ENCODE measurements around the gene INS. TPM values are rescaled to one million over a fixed set of nuclear protein-coding genes. Genes with fewer than 3 reads are reported as not detected.

INS gene
- total RNA-seq, 1 experiment from 2014 or later, result not detected

DNA sequence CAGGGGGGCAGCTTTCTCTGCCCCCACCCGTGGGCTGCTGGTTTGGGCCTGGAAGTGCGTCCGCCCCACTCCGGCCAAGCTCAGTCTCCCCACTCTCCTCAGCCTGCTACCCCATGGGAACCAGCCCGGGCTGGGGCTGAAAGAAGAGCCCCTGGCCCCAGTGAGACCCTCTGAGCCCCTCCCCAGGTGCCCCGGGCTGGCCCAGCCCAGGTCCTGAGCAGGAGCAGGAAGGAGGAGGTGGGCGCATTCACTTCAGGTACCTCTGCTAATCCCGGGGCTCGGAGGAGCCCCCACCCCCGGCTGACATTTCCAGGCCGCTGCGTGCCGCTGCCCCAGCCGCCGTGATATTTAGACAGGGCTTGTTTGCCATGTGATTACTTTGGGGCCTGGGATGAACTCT is 19.3 kb upstream of the INS start:
- Histone ChIP-seq H3K79me1 (ENCODE audit: insufficient read depth, low read depth, low read length, poor library complexity, severe bottlenecking) (no peaks in the 10 kb centered on the region), H3K23me2 (ENCODE audit: insufficient read length, low read depth, low read length, poor library complexity, severe bottlenecking) (no peaks in the 10 kb centered on the region), H3K18ac (ENCODE audit: insufficient read length, low read depth, low read length) (no peak overlapping the region), H2BK5ac (ENCODE audit: insufficient read length, low read length) (no peak overlapping the region), H2BK120ac (ENCODE audit: low read depth, low read length, poor library complexity, severe bottlenecking) (no peak overlapping the region), H3K4me2 (ENCODE audit: insufficient read depth, insufficient read length, low read length) (no peak overlapping the region), H3K9me3 (ENCODE audit: control insufficient read depth, low read depth, low read length) (no peaks in the 10 kb centered on the region), H3T11ph (ENCODE audit: low read length) (no peak overlapping the region), H2BK12ac (ENCODE audit: insufficient read length, low read depth, low read length) (no peak overlapping the region), H4K91ac (ENCODE audit: insufficient read length, low read depth, low read length) (no peak overlapping the region), H2BK15ac (ENCODE audit: low read depth, low read length) (no peak overlapping the region), H4K8ac (replicated peaks; ENCODE audit: insufficient read length, low read depth, low read length) (no peak overlapping the region), H4K5ac (ENCODE audit: insufficient read length, low read depth, low read length) (no peak overlapping the region), H4K20me1 (ENCODE audit: control insufficient read depth, insufficient read depth, insufficient read length) (no peaks in the 10 kb centered on the region), H3K27ac (ENCODE audit: insufficient read length, low read depth, low read length) (no peak overlapping the region), H3K79me2 (ENCODE audit: insufficient read depth, low read length) (no peaks in the 10 kb centered on the region), H2AK5ac (ENCODE audit: insufficient read length, low read length) (no peak overlapping the region), H3K9ac (ENCODE audit: extremely low read depth, insufficient read length, low read length) (no peak overlapping the region), H3K27me3 (ENCODE audit: insufficient read depth, low read length) (no peaks in the 10 kb centered on the region; the same call in 1 of the 2 replicates), H3K4me1 (ENCODE audit: insufficient read depth, low read length) (no peaks in the 10 kb centered on the region), H3K4ac (ENCODE audit: low read depth, low read length) (no peak overlapping the region), H3K14ac (ENCODE audit: insufficient read depth, low read length) (no peak overlapping the region), H3K23ac (ENCODE audit: insufficient read length, low read depth, low read length) (no peak overlapping the region), H2BK20ac (ENCODE audit: low read depth, low read length, poor library complexity, severe bottlenecking) (no peak overlapping the region), H3K56ac (ENCODE audit: insufficient read length, low read depth, low read length) (no peak overlapping the region), H2AFZ (ENCODE audit: low read length) (no peak overlapping the region)
- H3K9me3 Mint-ChIP-seq, result peaks cover 0 to 2% of the 10 kb centered on the region in 2 experiments; a peak in 2 of 5 replicates
- no peak for DNase-seq
- no CpG with 5 or more reads among the region's 15 CpGs for WGBS (ENCODE audit: extremely low coverage, insufficient read length, low lambda C conversion rate)
- H3K4me1 Mint-ChIP-seq, result no peaks in the 10 kb centered on the region
- peaks cover 31% of the 10 kb centered on the region for H3K27me3 Mint-ChIP-seq (ENCODE audit: low read depth)
- TF ChIP-seq, protein P1, sequence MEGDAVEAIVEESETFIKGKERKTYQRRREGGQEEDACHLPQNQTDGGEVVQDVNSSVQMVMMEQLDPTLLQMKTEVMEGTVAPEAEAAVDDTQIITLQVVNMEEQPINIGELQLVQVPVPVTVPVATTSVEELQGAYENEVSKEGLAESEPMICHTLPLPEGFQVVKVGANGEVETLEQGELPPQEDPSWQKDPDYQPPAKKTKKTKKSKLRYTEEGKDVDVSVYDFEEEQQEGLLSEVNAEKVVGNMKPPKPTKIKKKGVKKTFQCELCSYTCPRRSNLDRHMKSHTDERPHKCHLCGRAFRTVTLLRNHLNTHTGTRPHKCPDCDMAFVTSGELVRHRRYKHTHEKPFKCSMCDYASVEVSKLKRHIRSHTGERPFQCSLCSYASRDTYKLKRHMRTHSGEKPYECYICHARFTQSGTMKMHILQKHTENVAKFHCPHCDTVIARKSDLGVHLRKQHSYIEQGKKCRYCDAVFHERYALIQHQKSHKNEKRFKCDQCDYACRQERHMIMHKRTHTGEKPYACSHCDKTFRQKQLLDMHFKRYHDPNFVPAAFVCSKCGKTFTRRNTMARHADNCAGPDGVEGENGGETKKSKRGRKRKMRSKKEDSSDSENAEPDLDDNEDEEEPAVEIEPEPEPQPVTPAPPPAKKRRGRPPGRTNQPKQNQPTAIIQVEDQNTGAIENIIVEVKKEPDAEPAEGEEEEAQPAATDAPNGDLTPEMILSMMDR (conservative IDR thresholded peaks at IDR 0.05), result no peak
- no peak overlapping the region for H3K27ac Mint-ChIP-seq
- H3K4me3 Mint-ChIP-seq, result no peak overlapping the region
- H3K36me3 Mint-ChIP-seq (ENCODE audit: insufficient read depth in 1 of 3, low read depth in 3 of 3), result no peaks in the 10 kb centered on the region

Measured in H9 (cell line).